Measurements from ENCODE around the gene TMEM179B.

GRCh38 chr11:62757846-62758788 is 29.1 kb upstream of the TMEM179B start:
- TF ChIP-seq CTCF (conservative IDR thresholded peaks at IDR 0.05 in 1 of 2, IDR thresholded peaks at IDR 0.05 in 1 of 2; ENCODE audit: low read depth in 1 of 2, low read length in 2 of 2) (no peak), EZH2 (IDR thresholded peaks at IDR 0.05; ENCODE audit: low read length, missing control alignments) (no peak)

All from fibroblast of lung (primary cell).